ENCODE measurements around the gene EDIL3. TPM values are rescaled to one million over a fixed set of nuclear protein-coding genes. Genes with fewer than 3 reads are reported as not detected.

Gene EDIL3
- total and polyA plus RNA-seq, 4 experiments from 2014 or later, result not detected

DNA sequence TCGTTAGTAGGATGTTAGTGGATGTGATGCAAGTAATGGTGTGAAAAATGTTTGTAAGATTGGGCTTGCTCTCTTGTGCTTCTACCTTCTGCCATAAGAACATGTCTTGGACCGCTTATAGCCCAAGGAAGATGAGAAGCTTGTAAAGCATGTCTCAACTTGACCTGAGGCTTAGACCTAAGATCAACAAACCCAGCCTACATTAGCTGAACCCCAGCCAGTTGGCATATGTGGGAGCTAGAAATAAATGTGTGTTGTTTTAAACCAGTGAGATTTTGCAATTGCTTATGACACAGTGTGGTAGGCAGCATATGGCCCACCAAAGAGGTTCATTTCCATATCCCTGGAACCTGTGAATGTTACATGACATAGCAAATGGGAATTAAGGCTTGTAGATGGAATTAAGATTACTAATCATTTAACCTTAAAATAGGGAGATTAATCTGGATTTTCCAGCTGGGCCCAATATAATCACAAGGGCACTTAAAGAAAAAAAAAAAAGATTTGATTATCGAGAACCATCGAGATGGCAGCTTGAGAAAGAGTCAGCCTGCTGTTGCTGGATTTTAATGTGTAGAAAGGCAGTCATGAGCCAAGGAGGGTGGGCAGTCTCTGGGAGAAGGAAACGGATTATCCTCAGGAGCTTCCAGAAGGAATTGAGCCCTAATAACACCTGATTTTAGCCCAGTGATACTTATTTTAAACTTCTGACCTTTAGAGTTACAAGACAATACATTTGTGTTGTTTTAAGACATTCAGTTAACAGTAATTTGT, 27.3 kb upstream of the EDIL3 start:
- POLR2A ChIA-PET (ENCODE audit: partially characterized antibody), result no interaction called here
- no peak overlapping the region for H3K4me3 ChIP-seq (ENCODE audit: low read length in 2 of 2)
- CTCF ChIA-PET (ENCODE audit: partially characterized antibody), result no interaction called here

DNA sequence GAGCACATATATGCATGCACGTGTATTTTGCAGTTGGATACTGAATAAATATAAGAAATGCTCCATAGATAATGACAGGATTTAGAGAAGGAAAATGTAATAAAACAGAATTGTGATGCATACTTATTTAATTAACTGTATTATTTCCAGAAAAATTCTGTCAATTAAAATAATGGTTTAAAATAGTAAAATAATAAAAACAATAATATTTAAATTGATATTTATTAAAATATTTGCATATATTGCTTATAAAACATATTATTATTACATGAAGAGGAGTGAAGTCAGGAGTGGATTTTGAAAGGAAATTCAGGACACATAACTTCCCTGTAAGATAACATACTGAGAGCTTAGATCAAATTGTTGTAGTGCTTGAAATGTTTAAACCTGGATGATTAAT, 21.4 kb upstream of the EDIL3 start:
- no peak overlapping the region for H3K4me3 ChIP-seq (ENCODE audit: low read length in 2 of 2)
- Mint-ChIP-seq H3K4me1 (no peaks in the 10 kb centered on the region), H3K4me3 (no peak overlapping the region), H3K9me3 (no peaks in the 10 kb centered on the region), H3K27ac (no peak overlapping the region), H3K27me3 (no peaks in the 10 kb centered on the region), H3K36me3 (no peaks in the 10 kb centered on the region)
- no peaks in the 10 kb centered on the region for H3K27me3 ChIP-seq (ENCODE audit: insufficient read depth, low read length)
- no peak for DNase-seq
- CTCF ChIA-PET (ENCODE audit: partially characterized antibody), result no interaction called here
- H3K36me3 ChIP-seq (ENCODE audit: insufficient read depth, low read length), result no peaks in the 10 kb centered on the region
- POLR2A ChIA-PET (ENCODE audit: partially characterized antibody), result no interaction called here
- no peak overlapping the region for H3K27ac ChIP-seq (ENCODE audit: low read depth, low read length)
- H3K4me1 ChIP-seq (ENCODE audit: insufficient read depth, low read length), result no peaks in the 10 kb centered on the region
- intact Hi-C loops (cut with micrococcal nuclease), result no loop called here
- H3K9me3 ChIP-seq (ENCODE audit: control insufficient read depth in 1 of 2, low read length in 2 of 2), result no peaks in the 10 kb centered on the region

More for the DNA sequence above, 27.3 kb upstream of the EDIL3 start:
- Histone ChIP-seq H3K36me3 (ENCODE audit: insufficient read depth, low read length) (no peaks in the 10 kb centered on the region), H3K4me1 (ENCODE audit: insufficient read depth, low read length) (no peaks in the 10 kb centered on the region), H3K9me3 (ENCODE audit: control insufficient read depth in 1 of 2, low read length in 2 of 2) (no peaks in the 10 kb centered on the region), H3K27me3 (ENCODE audit: insufficient read depth, low read length) (no peaks in the 10 kb centered on the region), H3K27ac (ENCODE audit: low read depth, low read length) (no peak overlapping the region)
- Mint-ChIP-seq H3K4me3 (no peak overlapping the region), H3K4me1 (no peaks in the 10 kb centered on the region), H3K27ac (no peak overlapping the region), H3K27me3 (no peaks in the 10 kb centered on the region), H3K9me3 (peaks cover 0 to 5% (median 2%) of the 10 kb centered on the region in 8 donors), H3K36me3 (no peaks in the 10 kb centered on the region)
- no peak for DNase-seq
- intact Hi-C loops (cut with micrococcal nuclease), result no loop called here

DNA sequence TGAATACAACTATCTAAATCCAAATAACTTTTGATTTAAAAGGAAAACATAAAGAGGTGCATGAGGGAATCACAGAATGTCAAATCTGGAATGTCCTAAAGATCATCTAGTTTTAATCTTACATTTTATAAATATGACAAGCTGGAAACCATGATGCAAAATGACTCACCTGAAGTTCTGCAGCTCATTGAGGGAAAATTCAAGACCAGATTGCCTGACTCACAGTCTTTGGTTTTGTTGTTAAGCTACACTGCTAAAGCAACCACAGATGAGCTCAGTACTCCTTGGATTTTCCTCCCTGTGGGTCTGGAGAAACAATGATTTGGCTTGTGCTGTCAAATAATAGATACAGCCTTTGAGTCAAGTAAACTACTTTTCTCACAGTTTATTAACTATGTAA, 19.1 kb upstream of the EDIL3 start:
- no peak overlapping the region for H3K27ac ChIP-seq (ENCODE audit: low read depth, low read length)
- no peaks in the 10 kb centered on the region for H3K9me3 ChIP-seq (ENCODE audit: control insufficient read depth in 1 of 2, low read length in 2 of 2)
- Mint-ChIP-seq H3K36me3 (no peaks in the 10 kb centered on the region), H3K4me1 (no peaks in the 10 kb centered on the region), H3K27me3 (no peaks in the 10 kb centered on the region), H3K27ac (no peak overlapping the region), H3K9me3 (peaks cover 0 to 2% (median 0%) of the 10 kb centered on the region in 8 donors), H3K4me3 (no peak overlapping the region)
- H3K27me3 ChIP-seq (ENCODE audit: insufficient read depth, low read length), result no peaks in the 10 kb centered on the region
- ChIA-PET POLR2A (ENCODE audit: partially characterized antibody) (no interaction called here), CTCF (ENCODE audit: partially characterized antibody) (interaction anchor here (1.7 kb wide), 1 partner anchor 14 kb away, joined by 3 read pairs; no protein-coding TSS in a partner anchor)
- H3K4me1 ChIP-seq (ENCODE audit: insufficient read depth, low read length), result no peaks in the 10 kb centered on the region
- no peak for DNase-seq
- intact Hi-C loops (cut with micrococcal nuclease), result no loop called here
- no peak overlapping the region for H3K4me3 ChIP-seq (ENCODE audit: low read length in 2 of 2)
- H3K36me3 ChIP-seq (ENCODE audit: insufficient read depth, low read length), result no peaks in the 10 kb centered on the region

DNA sequence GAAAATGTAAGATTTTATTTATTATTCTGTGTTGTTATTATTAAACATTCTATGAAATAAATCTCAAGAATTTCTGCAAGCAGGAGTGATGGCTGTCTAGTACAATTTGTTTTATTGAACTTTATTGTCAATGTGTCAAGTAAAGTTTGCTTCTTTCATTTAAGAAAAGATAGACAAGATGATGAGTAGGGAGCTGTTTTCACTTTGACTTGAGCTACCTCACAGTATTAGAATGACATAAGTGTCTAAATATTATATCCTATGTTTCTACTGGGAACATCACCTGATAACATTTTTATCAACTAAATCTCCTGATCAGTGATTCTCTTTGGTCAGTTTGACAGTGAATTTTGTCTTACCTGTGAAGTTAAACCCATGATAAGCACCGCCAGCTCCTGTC, 12.7 kb upstream of the EDIL3 start:
- Histone ChIP-seq H3K27ac (ENCODE audit: low read depth, low read length) (no peak overlapping the region), H3K4me3 (ENCODE audit: low read length in 2 of 2) (no peak overlapping the region), H3K4me1 (ENCODE audit: insufficient read depth, low read length) (no peaks in the 10 kb centered on the region), H3K9me3 (ENCODE audit: control insufficient read depth in 1 of 2, low read length in 2 of 2) (no peaks in the 10 kb centered on the region), H3K36me3 (ENCODE audit: insufficient read depth, low read length) (no peaks in the 10 kb centered on the region), H3K27me3 (ENCODE audit: insufficient read depth, low read length) (no peaks in the 10 kb centered on the region)
- Mint-ChIP-seq H3K27me3 (no peaks in the 10 kb centered on the region), H3K4me3 (no peak overlapping the region), H3K27ac (no peak overlapping the region), H3K36me3 (no peaks in the 10 kb centered on the region), H3K9me3 (peaks cover 0 to 2% (median 0%) of the 10 kb centered on the region in 8 donors), H3K4me1 (no peaks in the 10 kb centered on the region)
- ChIA-PET POLR2A (ENCODE audit: partially characterized antibody) (no interaction called here), CTCF (ENCODE audit: partially characterized antibody) (no interaction called here)
- DNase-seq, result no peak
- intact Hi-C loops (cut with micrococcal nuclease), result no loop called here

DNA sequence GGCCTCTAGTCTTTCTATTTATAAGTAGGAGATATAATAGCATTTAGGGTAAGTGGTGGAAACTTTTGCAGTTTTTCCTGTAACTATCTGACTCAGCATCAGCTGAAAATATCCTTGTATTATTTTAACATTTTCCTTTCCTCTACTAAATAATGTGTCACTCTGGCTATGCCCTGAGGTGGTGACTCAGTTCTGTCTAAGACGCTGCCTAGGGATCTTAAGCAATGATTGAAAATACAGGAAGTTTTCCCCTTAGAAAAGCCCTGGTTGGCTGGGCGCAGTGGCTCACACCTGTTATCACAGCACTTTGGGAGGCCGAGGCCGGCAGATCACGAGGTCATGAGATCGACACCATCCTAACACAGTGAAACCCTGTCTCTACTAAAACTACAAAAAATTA, 9.3 kb upstream of the EDIL3 start:
- H3K36me3 Mint-ChIP-seq, result no peaks in the 10 kb centered on the region
- H3K27me3 Mint-ChIP-seq, result no peaks in the 10 kb centered on the region
- Histone ChIP-seq H3K27ac (ENCODE audit: low read depth, low read length) (no peak overlapping the region), H3K9me3 (ENCODE audit: control insufficient read depth in 1 of 2, low read length in 2 of 2) (no peaks in the 10 kb centered on the region), H3K36me3 (ENCODE audit: insufficient read depth, low read length) (no peaks in the 10 kb centered on the region), H3K4me3 (ENCODE audit: low read length in 2 of 2) (no peak overlapping the region), H3K4me1 (ENCODE audit: insufficient read depth, low read length) (no peaks in the 10 kb centered on the region), H3K27me3 (ENCODE audit: insufficient read depth, low read length) (no peaks in the 10 kb centered on the region)
- no peak for DNase-seq
- intact Hi-C loops (cut with micrococcal nuclease), result no loop called here
- ChIA-PET CTCF (ENCODE audit: partially characterized antibody) (no interaction called here), POLR2A (ENCODE audit: partially characterized antibody) (no interaction called here)
- H3K27ac Mint-ChIP-seq, result no peak overlapping the region
- no peaks in the 10 kb centered on the region for H3K4me1 Mint-ChIP-seq
- no peak overlapping the region for H3K4me3 Mint-ChIP-seq
- H3K9me3 Mint-ChIP-seq, result peaks cover 0 to 2% (median 0%) of the 10 kb centered on the region in 8 donors

DNA sequence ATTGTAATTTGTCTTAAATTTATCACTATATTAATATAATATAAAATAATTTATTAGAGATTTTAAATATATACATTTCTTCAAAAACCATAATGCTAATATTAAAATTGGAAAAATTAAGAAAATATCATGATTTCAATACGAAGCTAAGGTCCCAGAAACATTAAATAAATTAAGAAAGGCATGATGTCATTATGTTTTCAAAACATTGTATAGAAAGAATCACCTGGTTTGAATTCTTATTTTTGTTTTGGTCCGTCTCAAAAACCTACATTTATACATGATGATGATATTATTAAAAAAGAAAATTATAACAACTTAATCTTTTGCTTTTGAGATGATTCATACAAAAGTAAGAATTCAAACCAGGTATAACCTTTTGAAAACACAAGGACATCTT, 8.2 kb upstream of the EDIL3 start:
- no peaks in the 10 kb centered on the region for H3K4me1 Mint-ChIP-seq
- H3K36me3 Mint-ChIP-seq, result no peaks in the 10 kb centered on the region
- no peaks in the 10 kb centered on the region for H3K27me3 Mint-ChIP-seq
- Histone ChIP-seq H3K27me3 (ENCODE audit: insufficient read depth, low read length) (no peaks in the 10 kb centered on the region), H3K27ac (ENCODE audit: low read depth, low read length) (no peak overlapping the region), H3K9me3 (ENCODE audit: control insufficient read depth in 1 of 2, low read length in 2 of 2) (no peaks in the 10 kb centered on the region), H3K4me1 (ENCODE audit: insufficient read depth, low read length) (no peaks in the 10 kb centered on the region), H3K4me3 (ENCODE audit: low read length in 2 of 2) (no peak overlapping the region), H3K36me3 (ENCODE audit: insufficient read depth, low read length) (no peaks in the 10 kb centered on the region)
- peaks cover 0 to 2% (median 0%) of the 10 kb centered on the region in 8 donors for H3K9me3 Mint-ChIP-seq
- CTCF ChIA-PET (ENCODE audit: partially characterized antibody), result no interaction called here
- no peak overlapping the region for H3K4me3 Mint-ChIP-seq
- no peak for DNase-seq
- intact Hi-C loops (cut with micrococcal nuclease), result no loop called here
- POLR2A ChIA-PET (ENCODE audit: partially characterized antibody), result no interaction called here
- no peak overlapping the region for H3K27ac Mint-ChIP-seq

DNA sequence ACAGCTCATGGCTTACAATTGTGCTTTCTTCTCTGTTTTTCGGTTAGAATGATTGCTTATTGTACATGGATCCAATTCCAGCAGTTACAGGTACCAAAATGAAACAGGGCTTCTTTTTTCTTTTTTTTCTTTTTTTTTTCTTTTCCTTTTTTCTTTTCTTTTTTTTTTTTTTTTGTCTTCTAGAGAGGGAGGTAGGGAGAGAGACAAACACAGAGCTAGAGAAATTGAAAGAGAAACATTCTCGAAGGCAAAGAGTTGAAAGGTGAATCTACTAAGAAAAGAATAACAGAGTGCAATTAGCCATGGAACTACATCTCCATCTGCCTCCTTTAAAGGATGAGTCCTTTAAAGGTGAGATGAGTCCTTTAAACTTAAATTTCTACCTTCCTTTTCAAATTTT, 1.0 kb upstream of the EDIL3 start:
- Mint-ChIP-seq H3K9me3 (peaks cover 0 to 17% (median 2%) of the 10 kb centered on the region in 8 donors), H3K27ac (no peak overlapping the region), H3K4me1 (peaks cover 0 to 2% (median under 1%) of the 10 kb centered on the region in 4 donors), H3K36me3 (peaks cover 0 to 4% of the 10 kb centered on the region in 2 donors), H3K4me3 (no peak overlapping the region), H3K27me3 (peaks cover 27 to 29% of the 10 kb centered on the region in 2 donors)
- no peaks in the 10 kb centered on the region for H3K4me1 ChIP-seq (ENCODE audit: insufficient read depth, low read length)
- ChIA-PET CTCF (ENCODE audit: partially characterized antibody) (no interaction called here), POLR2A (ENCODE audit: partially characterized antibody) (no interaction called here)
- no peaks in the 10 kb centered on the region for H3K36me3 ChIP-seq (ENCODE audit: insufficient read depth, low read length)
- H3K27ac ChIP-seq (ENCODE audit: low read depth, low read length), result no peak overlapping the region
- DNase-seq, result no peak
- H3K9me3 ChIP-seq (ENCODE audit: control insufficient read depth in 1 of 2, low read length in 2 of 2), result no peaks in the 10 kb centered on the region
- intact Hi-C loops (cut with micrococcal nuclease), result no loop called here
- H3K27me3 ChIP-seq (ENCODE audit: insufficient read depth, low read length), result no peaks in the 10 kb centered on the region
- no peak overlapping the region for H3K4me3 ChIP-seq (ENCODE audit: low read length in 2 of 2)

Measured in CD4-positive, alpha-beta memory T cell (primary cell).